Left renal pelvis (tissue), 4 donors: ENCODE results near the gene SDF4. TPM values are rescaled to one million over a fixed set of nuclear protein-coding genes. Genes with fewer than 3 reads are reported as not detected.

Experiments
- DNase-seq, 4 donors: peaks; one replicate each; pipeline ENCODE4 v3.0.0-alpha.2; 2013; ENCODE audit warnings: low read depth in 4 of 4, low spot score in 3 of 4
- polyA plus RNA-seq, 4 donors: library from polyadenylated mRNA; unstranded; fragments of 120-200 nt; gene quantifications; one replicate each; pipeline ENCODE4 v1.2.1, GENCODE V29; 2013; ENCODE audit not compliant: insufficient read length in 4 of 4

SDF4 gene
- polyA plus RNA-seq, 4 donors, result 120 to 139 (median 128) TPM

GRCh38 chr1:1230656-1231399, 973 bp downstream of the SDF4 start:
- DNase-seq, result no peak

- no peak for DNase-seq
Observed at GRCh38 chr1:1229770-1230169, 2.0 kb downstream of the SDF4 start.

GRCh38 chr1:1228596-1229321, 3.0 kb downstream of the SDF4 start:
- DNase-seq, result no peak

GRCh38 chr1:1228187-1228586, 3.6 kb downstream of the SDF4 start:
- no peak for DNase-seq

- no peak for DNase-seq
Observed at GRCh38 chr1:1227386-1227785, 4.4 kb downstream of the SDF4 start.

GRCh38 chr1:1226566-1227362, 5.0 kb downstream of the SDF4 start:
- no peak for DNase-seq

- DNase-seq, result no peak
Observed at GRCh38 chr1:1225913-1226312, 5.9 kb downstream of the SDF4 start.

GRCh38 chr1:1225238-1225845, 6.5 kb downstream of the SDF4 start:
- DNase-seq, result no peak

- DNase-seq, result no peak
Observed at GRCh38 chr1:1223891-1224290, 7.9 kb downstream of the SDF4 start.

GRCh38 chr1:1223321-1223720, 8.5 kb downstream of the SDF4 start:
- DNase-seq, result no peak

- no peak for DNase-seq
Observed at GRCh38 chr1:1222575-1223225, 9.1 kb downstream of the SDF4 start.

GRCh38 chr1:1221887-1222574, 9.8 kb downstream of the SDF4 start:
- DNase-seq, result no peak

GRCh38 chr1:1220197-1220596, 11.6 kb downstream of the SDF4 start:
- no peak for DNase-seq

GRCh38 chr1:1219341-1219740, 12.5 kb downstream of the SDF4 start:
- DNase-seq, result no peak

- DNase-seq, result no peak
Observed at GRCh38 chr1:1218524-1219200, 13.1 kb downstream of the SDF4 start.

GRCh38 chr1:1217621-1218523, 13.9 kb downstream of the SDF4 start:
- no peak for DNase-seq

GRCh38 chr1:1216770-1217620, 14.8 kb downstream of the SDF4 start:
- DNase-seq, result no peak
